Keratinocyte (primary cell): ENCODE results near the gene ERRFI1.

Experiments
- CTCF ChIP-seq, 3 experiments: IDR thresholded peaks in 1 of 3; conservative IDR thresholded peaks in 1 of 3; optimal IDR thresholded peaks in 1 of 3; 2 replicates in 2 of 3; 3 replicates in 1 of 3; pipeline versions ENCODE3 to v1.5.1; 2011; ENCODE audit warnings: low read length in 3 of 3, mild to moderate bottlenecking in 3 of 3, moderate library complexity in 2 of 3, control low read depth in 1 of 3, inconsistent platforms in 1 of 3; ENCODE audit not compliant: insufficient read depth in 2 of 3; ENCODE audit errors: extremely low read depth in 1 of 3
- EZH2 ChIP-seq: IDR thresholded peaks from one replicate; pipeline ENCODE4 v1.6.1; 2012; ENCODE audit warnings: inconsistent platforms, mild to moderate bottlenecking, low read length, moderate library complexity

GRCh38 chr1:8011923-8012858 is 13.9 kb downstream of the ERRFI1 start:
- TF ChIP-seq CTCF (optimal IDR thresholded peaks at IDR 0.05 in 1 of 3, IDR thresholded peaks at IDR 0.05 in 1 of 3, conservative IDR thresholded peaks at IDR 0.05 in 1 of 3; ENCODE audit: extremely low read depth in 1 of 3, insufficient read depth in 2 of 3, low read length in 3 of 3), result no peak
- no peak for TF ChIP-seq EZH2
